Measurements from ENCODE around the gene RFX7.

The RFX7 gene

GRCh38 chr15:56124391-56124790 lies 119.3 kb downstream of the RFX7 start:
- no peak for DNase-seq

GRCh38 chr15:56105855-56106254 lies 137.8 kb downstream of the RFX7 start:
- no peak for DNase-seq

DNA sequence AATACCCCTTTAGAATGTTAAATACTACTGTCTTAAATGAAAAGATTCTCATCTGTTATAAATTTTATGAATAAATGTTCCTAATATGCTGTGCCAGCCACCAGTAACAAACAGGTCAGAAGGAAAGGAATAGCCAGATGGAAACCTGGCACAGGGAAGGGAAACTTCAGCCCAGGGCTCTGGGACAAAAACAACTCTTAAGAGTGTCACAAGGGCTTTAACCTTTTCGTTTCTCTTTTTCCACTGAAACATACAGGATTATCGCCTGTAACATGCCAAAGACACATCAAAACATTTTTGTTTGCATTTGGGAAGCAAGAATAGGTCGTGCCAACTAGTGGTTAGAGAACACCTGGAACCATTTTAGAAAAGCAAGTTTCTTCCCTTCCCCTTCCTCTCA lies 141.2 kb downstream of the RFX7 start:
- no peak for DNase-seq

- DNase-seq, result no peak
Measured at GRCh38 chr15:56099311-56099710, 144.4 kb downstream of the RFX7 start.

DNA sequence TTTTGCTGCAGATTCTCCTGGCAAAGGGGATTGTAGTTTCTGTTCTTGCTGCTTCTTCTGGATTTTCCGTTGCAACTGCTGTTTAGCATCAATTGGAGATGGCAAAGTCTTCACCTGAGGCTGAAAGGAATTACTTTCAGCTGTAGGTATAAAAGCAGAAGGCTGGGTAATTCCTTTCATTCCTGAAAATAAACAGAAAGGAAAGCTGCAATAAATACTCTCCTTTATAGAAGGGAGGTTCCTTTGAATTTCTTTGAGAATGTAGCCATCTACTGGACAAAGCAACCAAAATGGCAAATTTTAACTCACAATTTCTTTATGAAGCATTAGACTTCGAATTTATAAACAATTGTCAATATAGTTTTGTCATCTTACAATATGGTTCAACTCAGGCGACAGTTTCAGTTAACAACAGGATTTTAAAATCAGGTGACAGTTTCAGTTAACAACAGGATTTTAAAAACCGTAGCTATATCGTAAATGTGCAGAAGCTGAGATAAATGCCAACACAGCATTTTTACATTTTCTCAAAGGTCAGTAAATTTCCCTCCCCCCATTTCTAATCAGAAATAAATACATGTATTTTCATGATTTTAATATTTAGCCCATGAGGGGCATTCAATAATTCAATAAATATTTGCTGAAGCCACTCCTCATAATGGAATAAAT lies 145.3 kb downstream of the RFX7 start:
- no peak for DNase-seq

DNA sequence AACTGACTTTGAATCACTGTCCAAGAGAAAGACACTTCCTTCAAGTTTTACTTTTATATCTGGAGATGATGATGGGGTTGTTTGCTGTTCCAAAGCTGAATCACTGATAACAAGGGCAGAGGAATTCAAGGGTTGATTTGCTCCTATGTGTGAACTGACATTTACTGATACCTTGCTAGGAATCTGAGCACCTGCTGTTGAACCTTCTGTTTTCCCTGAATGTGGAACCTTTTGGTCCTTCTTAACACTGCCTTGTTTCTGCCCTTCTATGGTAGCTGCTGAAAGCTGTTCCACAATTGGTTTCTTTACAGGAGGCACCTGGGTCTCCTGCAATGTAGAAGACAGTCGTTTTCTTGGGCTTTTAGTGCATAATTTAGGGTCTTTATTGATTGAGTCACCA lies 148.3 kb downstream of the RFX7 start:
- DNase-seq, result no peak

- no peak for DNase-seq
Measured at GRCh38 chr15:56094171-56094570, 149.5 kb downstream of the RFX7 start.

GRCh38 chr15:56088389-56088788 lies 155.3 kb downstream of the RFX7 start:
- no peak for DNase-seq

GRCh38 chr15:56086566-56086965 lies 157.1 kb downstream of the RFX7 start:
- DNase-seq, result no peak

GRCh38 chr15:56082263-56082761 lies 161.4 kb downstream of the RFX7 start:
- no peak for DNase-seq

GRCh38 chr15:56077081-56077480 lies 166.6 kb downstream of the RFX7 start:
- no peak for DNase-seq

DNA sequence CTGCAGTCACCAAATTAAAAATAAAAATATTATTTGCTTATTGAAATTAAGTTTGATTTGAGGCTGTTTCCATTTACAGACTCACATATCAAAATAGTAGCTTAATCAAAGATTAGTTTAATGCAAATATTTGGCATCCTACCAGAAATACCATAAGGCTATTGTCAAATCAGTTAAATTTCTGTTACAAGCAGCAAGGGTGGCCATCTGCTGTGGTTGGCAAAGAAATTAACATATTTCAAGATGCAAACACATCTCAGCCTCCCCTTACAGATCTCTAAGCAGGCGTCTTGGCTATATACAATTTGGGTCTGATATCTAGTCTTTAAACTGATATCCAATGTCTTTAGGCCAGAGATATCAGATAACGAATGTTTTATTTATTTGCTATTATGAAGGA lies 167.0 kb downstream of the RFX7 start:
- DNase-seq, result no peak

DNA sequence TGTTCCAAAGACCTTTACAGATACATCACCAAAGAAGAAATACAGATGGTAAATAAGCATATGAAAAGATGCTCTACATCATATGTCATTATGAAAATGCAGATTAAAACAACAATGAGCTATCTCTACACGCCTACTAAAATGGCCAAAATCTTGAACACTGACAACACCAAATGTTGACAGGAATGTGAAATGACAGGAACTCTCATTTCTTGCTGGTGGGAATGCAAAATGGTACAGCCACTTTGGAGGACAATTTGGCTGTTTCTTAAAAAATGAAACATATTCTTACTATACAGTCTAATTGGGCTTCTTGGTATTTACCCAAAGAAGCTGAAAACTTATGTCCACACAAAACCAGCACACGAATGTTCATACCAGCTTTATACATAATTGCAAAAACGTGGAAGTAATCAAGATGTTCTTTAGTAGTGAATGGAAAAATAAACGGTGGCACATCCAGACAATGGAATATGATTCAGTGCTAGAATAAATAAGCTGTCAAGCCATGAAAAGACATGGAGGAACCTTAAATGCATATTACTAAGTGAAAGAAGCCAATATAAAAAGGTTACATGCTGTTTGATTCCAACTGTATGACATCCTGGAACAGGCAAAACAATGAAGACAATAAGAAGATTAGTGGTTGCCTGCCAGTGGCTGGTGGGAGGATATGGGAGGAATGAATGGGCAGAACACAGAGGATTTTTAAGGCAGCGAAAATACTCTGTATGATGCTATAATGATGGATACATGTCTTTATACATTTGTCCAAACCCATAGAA lies 169.0 kb downstream of the RFX7 start:
- DNase-seq, result no peak

DNA sequence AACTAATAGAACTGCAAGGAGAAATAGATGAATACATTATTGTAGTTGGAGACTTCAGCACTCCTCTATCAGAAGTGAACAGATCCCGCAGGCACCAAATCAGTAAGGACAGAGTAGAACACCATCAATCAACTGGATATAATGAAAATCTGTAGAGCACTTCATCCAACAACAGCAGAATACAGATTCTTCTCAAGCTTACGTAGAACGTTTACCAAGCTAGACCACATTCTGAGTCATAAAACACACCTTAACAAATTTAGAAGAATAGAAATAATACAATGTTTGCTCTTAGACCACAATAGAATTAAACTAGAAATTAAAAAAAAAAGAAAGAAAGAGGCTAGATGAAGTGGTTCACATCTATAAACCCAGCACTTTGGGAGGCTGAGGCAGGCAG lies 179.5 kb downstream of the RFX7 start:
- no peak for DNase-seq

- DNase-seq, result no peak
Measured at GRCh38 chr15:56059716-56060115, 184.0 kb downstream of the RFX7 start.

DNA sequence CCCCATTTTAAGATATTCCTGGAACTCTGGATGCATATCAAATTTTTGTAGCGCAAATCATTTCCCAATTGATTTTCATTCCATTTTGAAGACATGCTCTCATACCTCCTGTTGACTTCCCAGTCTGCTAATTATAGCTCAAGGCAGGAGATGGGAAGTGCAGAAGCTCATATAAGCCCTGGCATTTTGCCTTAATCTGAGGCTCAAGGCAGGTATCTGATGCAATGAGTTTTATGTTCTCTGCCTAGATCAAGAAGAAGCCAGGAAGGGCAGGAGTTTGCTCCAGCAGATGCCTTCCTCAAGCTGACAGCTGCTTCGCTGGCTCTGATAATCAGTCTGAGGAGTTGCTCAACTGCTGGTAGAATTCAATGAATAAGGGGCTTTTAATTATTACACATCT lies 184.7 kb downstream of the RFX7 start:
- no peak for DNase-seq

DNA sequence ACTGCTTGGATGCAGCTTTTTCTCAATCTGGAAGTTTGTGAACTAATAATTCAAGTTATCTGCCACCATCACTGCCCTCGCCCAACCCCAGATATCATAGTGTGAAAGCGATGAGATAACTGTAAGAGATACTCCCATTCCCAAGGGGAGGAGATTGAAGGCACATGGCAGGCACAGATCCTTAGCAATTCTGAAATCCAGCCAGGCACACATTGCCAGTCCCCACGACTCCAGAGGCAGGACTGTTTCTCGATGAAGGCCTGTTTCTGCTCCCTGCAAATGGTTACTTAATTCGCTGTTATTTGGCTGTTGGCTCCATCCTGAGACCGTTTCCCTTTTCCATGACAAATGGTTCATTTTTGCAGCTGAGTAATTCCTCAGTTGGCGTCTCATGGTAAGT lies 187.1 kb downstream of the RFX7 start:
- no peak for DNase-seq

DNA sequence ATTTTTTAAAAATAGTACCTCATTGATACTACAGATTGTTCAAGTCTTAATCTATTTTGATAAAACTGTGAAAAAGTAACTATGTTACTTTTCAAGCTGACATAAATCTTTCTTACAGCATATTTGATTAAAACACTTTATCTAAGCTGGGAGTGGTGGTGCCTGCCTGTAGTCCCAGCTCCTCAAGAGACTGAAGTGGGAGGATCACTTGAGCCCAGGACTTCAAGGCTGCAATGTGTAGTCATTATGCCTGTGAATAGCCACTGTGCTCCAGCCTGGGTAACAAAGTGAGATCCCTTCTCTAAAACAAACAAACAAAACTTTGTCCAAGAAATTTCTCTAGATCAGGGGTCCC lies 190.7 kb downstream of the RFX7 start:
- no peak for DNase-seq

DNA sequence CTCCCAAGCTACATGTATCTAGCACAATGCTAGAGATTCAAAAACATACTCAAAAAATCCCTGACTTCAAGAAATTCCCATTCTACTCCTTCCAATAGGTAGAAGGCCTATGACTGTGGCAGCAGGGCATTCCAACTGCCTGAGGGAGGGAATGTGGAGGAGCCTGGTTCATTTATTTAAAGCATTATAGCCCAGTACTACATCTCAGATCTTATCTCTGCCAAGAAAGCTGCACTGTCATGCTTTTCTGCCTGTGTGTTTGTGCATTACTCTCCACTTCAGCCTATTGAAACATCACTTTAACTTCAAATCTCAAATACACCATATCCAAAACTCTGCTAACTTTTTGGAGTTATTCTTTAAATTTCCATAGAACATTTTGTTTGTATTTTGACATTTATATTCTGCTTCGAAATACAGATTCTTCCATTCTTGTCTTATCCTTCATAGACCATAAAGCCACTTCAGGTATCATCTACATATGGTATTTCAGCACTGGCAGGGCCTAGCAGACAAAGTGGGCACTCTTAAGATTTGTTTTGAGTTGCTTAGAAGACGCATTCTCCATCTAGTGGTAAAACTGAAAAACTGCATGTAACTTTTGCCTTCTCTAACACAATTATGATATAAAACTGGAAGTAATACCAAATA lies 191.2 kb downstream of the RFX7 start:
- no peak for DNase-seq

DNA sequence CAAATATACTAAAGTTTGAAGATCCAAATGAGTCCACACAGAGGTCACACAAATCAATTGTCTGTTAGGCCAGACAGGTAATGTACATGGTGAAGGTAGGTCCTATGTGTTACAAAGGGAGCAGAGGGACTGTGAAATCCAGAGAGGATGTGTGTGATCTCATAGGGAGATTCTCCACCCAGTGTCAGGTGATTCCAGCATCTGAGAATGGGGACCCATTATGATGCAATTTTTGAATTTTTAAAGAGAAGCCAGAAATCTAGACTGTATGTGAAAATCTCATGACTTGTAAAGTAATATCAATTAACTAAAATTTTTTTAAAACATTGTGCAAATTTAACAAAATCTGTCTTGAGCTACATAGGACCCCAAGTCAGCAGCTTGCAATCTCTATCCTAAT lies 192.0 kb downstream of the RFX7 start:
- DNase-seq, result no peak

DNA sequence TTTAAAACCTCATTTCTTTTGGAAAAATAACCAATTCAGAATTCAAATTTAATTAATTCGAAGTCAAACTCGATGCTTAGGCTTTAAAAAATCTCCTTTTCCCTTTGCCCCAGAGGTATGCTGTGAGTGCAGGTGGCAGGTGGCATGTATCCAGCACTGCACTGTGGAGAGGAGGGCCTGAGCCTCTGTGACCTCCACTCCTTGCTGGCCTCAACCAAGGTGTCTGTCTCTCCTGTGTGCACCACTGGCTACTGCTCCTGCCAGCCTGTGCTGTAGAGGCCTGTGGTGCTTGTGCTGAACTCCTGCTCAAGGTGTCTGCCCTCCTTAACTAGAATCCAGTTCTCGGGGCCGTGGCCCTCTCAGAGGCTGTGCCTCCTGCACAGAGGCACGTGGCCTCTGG lies 194.1 kb downstream of the RFX7 start:
- no peak for DNase-seq

GRCh38 chr15:56047354-56047753 lies 196.3 kb downstream of the RFX7 start:
- DNase-seq, result no peak

DNA sequence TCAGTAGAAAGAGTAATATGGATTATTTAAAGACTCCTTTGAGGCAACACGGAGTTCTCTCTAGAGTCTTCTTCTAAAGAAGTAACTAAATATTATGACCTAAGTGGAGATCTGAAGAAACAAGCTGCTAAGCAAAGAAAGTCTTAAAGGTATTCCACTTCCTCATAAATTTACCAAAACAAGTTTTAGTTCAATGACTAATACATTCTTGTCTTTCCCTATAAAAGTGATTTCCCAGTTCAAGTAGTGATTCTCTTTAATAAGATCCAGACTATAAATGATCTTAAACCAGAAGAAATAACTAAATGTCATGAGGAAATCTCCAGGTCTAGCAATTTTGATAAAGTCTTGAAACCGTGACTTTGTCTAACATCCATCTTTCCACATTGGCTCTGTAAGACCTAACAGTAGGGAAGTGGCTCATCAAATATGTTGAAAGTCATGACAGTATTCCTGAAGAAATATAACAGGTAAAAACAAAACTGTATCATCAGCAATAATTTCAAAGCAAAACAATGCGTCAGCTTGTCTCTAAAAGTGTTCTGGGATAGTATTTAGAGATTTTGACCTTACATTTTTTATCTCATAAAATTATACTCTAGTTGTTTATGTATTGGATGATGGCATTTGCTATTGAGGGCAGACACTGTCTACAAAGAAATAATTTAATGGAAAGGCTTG lies 198.5 kb downstream of the RFX7 start:
- DNase-seq, result no peak
